ENCODE results near the gene CCDC146. TPM values are rescaled to one million over a fixed set of nuclear protein-coding genes. Genes with fewer than 3 reads are reported as not detected.

CCDC146 gene
- total and polyA plus RNA-seq, 2 of the 8 experiments (the other 6 are each of a cell fraction or from before 2014, with no cell fraction given): 0.88 to 2.4 TPM

DNA sequence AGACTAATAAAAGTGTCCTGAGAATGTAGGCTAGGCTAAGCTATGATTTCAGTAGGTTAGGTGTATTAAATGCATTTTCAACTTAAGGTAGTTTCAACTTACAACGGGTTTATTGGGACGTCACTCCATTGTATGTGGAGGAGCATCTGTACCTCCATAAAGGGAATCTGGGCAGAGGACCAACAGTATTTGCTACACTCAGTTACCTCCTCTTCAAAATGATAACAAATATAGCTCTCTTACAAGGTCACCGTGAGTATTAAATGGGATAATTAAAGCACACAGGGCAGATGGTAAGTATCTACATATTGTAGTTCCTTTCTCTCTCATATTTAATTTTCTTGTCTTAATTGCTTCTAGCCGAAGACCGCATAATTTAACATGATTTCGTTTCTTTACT, 136.2 kb downstream of the CCDC146 start (continued):
- no peak for TF ChIP-seq RXRA (IDR thresholded peaks at IDR 0.05; ENCODE audit: insufficient read depth, low read depth, low read length)
- TF ChIP-seq CHD1 (IDR thresholded peaks at IDR 0.05; ENCODE audit: low read depth, low read length): no peak

All from H1 (cell line).